Measurements from ENCODE around the gene NETO2. TPM values are rescaled to one million over a fixed set of nuclear protein-coding genes. Genes with fewer than 3 reads are reported as not detected.

NETO2 gene
- total RNA-seq, 1 experiment from 2014 or later = 28.6 TPM

GRCh38 chr16:47052666-47053640, 90.8 kb downstream of the NETO2 start:
- Histone ChIP-seq H3K79me2 (ENCODE audit: insufficient read depth, low read length) (no peaks in the 10 kb centered on the region), H4K5ac (ENCODE audit: insufficient read length, low read depth, low read length) (no peak overlapping the region), H3K18ac (ENCODE audit: insufficient read length, low read depth, low read length) (no peak overlapping the region), H3K4me1 (ENCODE audit: insufficient read depth, low read length) (no peaks in the 10 kb centered on the region), H3K27me3 (ENCODE audit: insufficient read depth, low read length) (no peaks in the 10 kb centered on the region), H3K9me3 (ENCODE audit: control insufficient read depth, low read depth, low read length) (no peaks in the 10 kb centered on the region), H3K56ac (ENCODE audit: insufficient read length, low read depth, low read length) (no peak overlapping the region), H2AK5ac (ENCODE audit: insufficient read length, low read length) (no peak overlapping the region), H3K14ac (ENCODE audit: insufficient read depth, low read length) (no peak overlapping the region), H3K79me1 (ENCODE audit: insufficient read depth, low read depth, low read length, poor library complexity, severe bottlenecking) (no peaks in the 10 kb centered on the region), H4K91ac (ENCODE audit: insufficient read length, low read depth, low read length) (no peak overlapping the region), H3T11ph (ENCODE audit: low read length) (no peak overlapping the region), H3K23ac (ENCODE audit: insufficient read length, low read depth, low read length) (no peak overlapping the region), H2AFZ (ENCODE audit: low read length) (no peak overlapping the region), H2BK5ac (ENCODE audit: insufficient read length, low read length) (no peak overlapping the region), H2BK15ac (ENCODE audit: low read depth, low read length) (no peak overlapping the region), H3K9ac (ENCODE audit: extremely low read depth, insufficient read length, low read length) (no peak overlapping the region), H2BK12ac (ENCODE audit: insufficient read length, low read depth, low read length) (no peak overlapping the region), H4K20me1 (ENCODE audit: control insufficient read depth, insufficient read depth, insufficient read length) (no peaks in the 10 kb centered on the region), H4K8ac (replicated peaks; ENCODE audit: insufficient read length, low read depth, low read length) (no peak overlapping the region), H3K4me2 (ENCODE audit: insufficient read depth, insufficient read length, low read length) (no peak overlapping the region), H3K27ac (ENCODE audit: insufficient read length, low read depth, low read length) (no peak overlapping the region), H2BK20ac (ENCODE audit: low read depth, low read length, poor library complexity, severe bottlenecking) (no peak overlapping the region), H3K23me2 (ENCODE audit: insufficient read length, low read depth, low read length, poor library complexity, severe bottlenecking) (no peaks in the 10 kb centered on the region), H2BK120ac (ENCODE audit: low read depth, low read length, poor library complexity, severe bottlenecking) (no peak overlapping the region), H3K4ac (ENCODE audit: low read depth, low read length) (no peak overlapping the region)
- Mint-ChIP-seq H3K4me3 (no peak overlapping the region), H3K4me1 (no peaks in the 10 kb centered on the region), H3K36me3 (ENCODE audit: insufficient read depth in 1 of 3, low read depth in 3 of 3) (no peaks in the 10 kb centered on the region), H3K27ac (no peak overlapping the region), H3K27me3 (ENCODE audit: low read depth) (no peaks in the 10 kb centered on the region; the same call in none of the 2 replicates), H3K9me3 (no peaks in the 10 kb centered on the region; a peak in 1 of 5 replicates)
- WGBS (ENCODE audit: extremely low coverage, insufficient read length, low lambda C conversion rate) = no CpG with 5 or more reads among the region's 13 CpGs
- no peak for DNase-seq
- no peak for TF ChIP-seq CTCF (conservative IDR thresholded peaks at IDR 0.05)

Measured in H9 (cell line).